SU-DHL-6 (cell line): ENCODE results near the gene E4F1.
A peak's percentile ranks its signal among the peaks of the same experiment; 100 is the strongest.
"Not testable (repeated sequence)": the region's sequence is repeated elsewhere in the genome, so short reads cannot be mapped to it uniquely, and the experiment has no call there.

Source experiments
- H2AFZ ChIP-seq: fragments of 200-600 bp; sonication (generic); 2 replicates; pipeline ENCODE4 v1.6.1; 2014; ENCODE audit warnings: low read depth, mild to moderate bottlenecking, moderate library complexity, mixed read lengths, antibody characterized with exemption, low read length; ENCODE audit not compliant: severe bottlenecking
- H3F3A ChIP-seq: fragments of 200-600 bp; shearing (Covaris generic); 2 replicates; pipeline ENCODE4 v1.6.0; 2016; ENCODE audit warnings: antibody characterized with exemption, mild to moderate bottlenecking; ENCODE audit not compliant: insufficient read depth
- H3K27ac ChIP-seq: fragments of 200-600 bp; sonication (generic); 2 replicates; pipeline ENCODE4 v1.5.1; 2016; ENCODE audit warnings: low read depth, mild to moderate bottlenecking, low read length, moderate library complexity, mixed read lengths
- H3K27me3 ChIP-seq: fragments of 200-600 bp; sonication (generic), shearing (Covaris generic); 2 replicates; pipeline ENCODE4 v1.6.0; 2014; ENCODE audit warnings: mild to moderate bottlenecking, low read length
- H3K36me3 ChIP-seq: fragments of 200-600 bp; sonication (generic); 2 replicates; pipeline ENCODE4 v1.6.1; 2014; ENCODE audit warnings: mild to moderate bottlenecking, low read length, mixed read lengths
- H3K4me2 ChIP-seq: fragments of 300-600, 200-600 bp; shearing (Covaris generic), sonication (generic); 2 replicates; pipeline ENCODE4 v1.6.0; 2014; ENCODE audit warnings: low read length, low read depth, mild to moderate bottlenecking; ENCODE audit not compliant: poor library complexity, severe bottlenecking
- H3K4me3 ChIP-seq: fragments of 200-600 bp; sonication (generic); 2 replicates; pipeline ENCODE4 v1.5.1; 2014; ENCODE audit warnings: antibody characterized with exemption, low read length, mild to moderate bottlenecking, mixed read lengths; ENCODE audit not compliant: insufficient read depth, poor library complexity, severe bottlenecking
- H3K79me2 ChIP-seq: fragments of 200-600 bp; sonication (generic); 2 replicates; pipeline ENCODE4 v1.6.1; 2014; ENCODE audit warnings: mild to moderate bottlenecking, low read length, moderate library complexity; ENCODE audit not compliant: insufficient read depth
- H3K9ac ChIP-seq: fragments of 200-600 bp; sonication (generic); 2 replicates; pipeline ENCODE4 v1.7.0; 2014; ENCODE audit warnings: mild to moderate bottlenecking, low read length
- H3K9me2 ChIP-seq: fragments of 200-600 bp; sonication (generic); replicated peaks from 2 replicates; pipeline ENCODE4 v1.6.1; 2014; ENCODE audit warnings: low read length; ENCODE audit not compliant: insufficient read depth
- H3K9me3 ChIP-seq: fragments of 200-600 bp; sonication (generic); 2 replicates; pipeline ENCODE4 v1.6.1; 2014; ENCODE audit warnings: low read length, mixed read lengths; ENCODE audit not compliant: insufficient read depth
- H4K20me1 ChIP-seq: fragments of 200-600 bp; sonication (generic); 2 replicates; pipeline ENCODE4 v1.6.1; 2014; ENCODE audit warnings: low read depth, mild to moderate bottlenecking, antibody characterized with exemption, low read length, moderate library complexity, mixed read lengths
- CTCF ChIP-seq: fragments of 200-600 bp; sonication (generic); IDR thresholded peaks from one replicate; pipeline ENCODE4 v1.5.1; 2017; ENCODE audit warnings: antibody characterized with exemption, mild to moderate bottlenecking, low read length, moderate library complexity; ENCODE audit not compliant: insufficient read depth, poor library complexity, severe bottlenecking
- EZH2phosphoT487 ChIP-seq: fragments of 200-600 bp; sonication (generic), shearing (Covaris generic); conservative IDR thresholded peaks from 2 replicates; pipeline ENCODE4 v1.6.1; 2018; ENCODE audit warnings: mild to moderate bottlenecking, antibody characterized with exemption, low read length, moderate library complexity, mixed read lengths

The E4F1 gene

DNA sequence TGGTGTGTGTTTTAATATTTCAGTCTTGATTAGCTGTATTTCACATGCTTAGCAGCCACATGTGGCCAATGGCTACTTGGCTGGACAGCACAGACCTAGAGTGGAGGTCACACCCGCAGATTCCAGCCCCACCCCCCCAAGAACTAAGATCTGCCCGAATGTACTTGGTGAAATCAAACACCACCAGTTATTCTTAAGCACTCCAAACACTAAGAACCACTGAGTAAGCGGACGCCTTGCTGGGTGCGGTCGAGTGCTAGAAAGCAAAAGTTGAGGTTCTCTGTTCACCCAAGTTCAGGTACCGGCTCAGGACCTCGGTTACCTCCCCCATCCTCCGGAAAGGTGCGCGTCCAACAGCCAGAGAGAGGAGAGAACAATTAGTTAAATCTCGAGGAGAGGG is 43.5 kb downstream of the E4F1 start:
- not testable (repeated sequence) for H3K27ac ChIP-seq, H3K9me3 ChIP-seq, H3F3A ChIP-seq, H3K27me3 ChIP-seq, H3K9me2 ChIP-seq, H2AFZ ChIP-seq
- Histone ChIP-seq H3K79me2 (peaks cover 65% of the 10 kb centered on the region), H4K20me1 (peaks cover 19% of the 10 kb centered on the region), H3K36me3 (peaks cover 24% of the 10 kb centered on the region), H3K4me3 (peak overlapping the region; percentile 78), H3K4me2 (peak overlapping the region; percentile 95), H3K9ac (peak overlapping the region; percentile 82)

DNA sequence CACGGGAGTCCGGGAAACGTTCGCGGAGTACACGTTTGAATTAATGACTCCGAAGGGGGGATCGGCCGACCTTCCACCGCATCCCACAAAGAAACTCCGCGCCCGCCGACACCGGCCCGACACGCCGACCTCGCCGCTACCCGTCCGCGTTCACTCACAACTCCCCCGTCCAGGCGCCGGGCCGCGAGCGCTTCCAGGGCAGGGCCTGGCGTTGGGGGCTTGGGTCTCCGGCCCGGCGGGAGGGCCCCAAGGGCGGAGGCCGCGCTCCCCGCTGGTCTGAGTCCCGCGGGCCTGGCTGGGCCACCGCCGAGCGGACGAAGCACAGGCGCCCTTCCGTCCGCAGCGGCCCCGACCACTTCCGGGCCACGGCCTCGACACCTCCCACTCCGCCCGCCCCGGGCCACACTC is 44.1 kb downstream of the E4F1 start:
- H3K9me2 ChIP-seq, H3K27me3 ChIP-seq, H3K9me3 ChIP-seq, H3F3A ChIP-seq, H2AFZ ChIP-seq: not testable (repeated sequence)
- peak overlapping the region; percentile 82 for H3K9ac ChIP-seq
- peaks cover 18% of the 10 kb centered on the region for H3K36me3 ChIP-seq
- peak overlapping the region; percentile 95 for H3K4me2 ChIP-seq
- peaks cover 19% of the 10 kb centered on the region for H4K20me1 ChIP-seq
- peak overlapping the region; percentile 78 for H3K4me3 ChIP-seq
- peak overlapping the region; percentile 94 for H3K27ac ChIP-seq
- peaks cover 61% of the 10 kb centered on the region for H3K79me2 ChIP-seq

DNA sequence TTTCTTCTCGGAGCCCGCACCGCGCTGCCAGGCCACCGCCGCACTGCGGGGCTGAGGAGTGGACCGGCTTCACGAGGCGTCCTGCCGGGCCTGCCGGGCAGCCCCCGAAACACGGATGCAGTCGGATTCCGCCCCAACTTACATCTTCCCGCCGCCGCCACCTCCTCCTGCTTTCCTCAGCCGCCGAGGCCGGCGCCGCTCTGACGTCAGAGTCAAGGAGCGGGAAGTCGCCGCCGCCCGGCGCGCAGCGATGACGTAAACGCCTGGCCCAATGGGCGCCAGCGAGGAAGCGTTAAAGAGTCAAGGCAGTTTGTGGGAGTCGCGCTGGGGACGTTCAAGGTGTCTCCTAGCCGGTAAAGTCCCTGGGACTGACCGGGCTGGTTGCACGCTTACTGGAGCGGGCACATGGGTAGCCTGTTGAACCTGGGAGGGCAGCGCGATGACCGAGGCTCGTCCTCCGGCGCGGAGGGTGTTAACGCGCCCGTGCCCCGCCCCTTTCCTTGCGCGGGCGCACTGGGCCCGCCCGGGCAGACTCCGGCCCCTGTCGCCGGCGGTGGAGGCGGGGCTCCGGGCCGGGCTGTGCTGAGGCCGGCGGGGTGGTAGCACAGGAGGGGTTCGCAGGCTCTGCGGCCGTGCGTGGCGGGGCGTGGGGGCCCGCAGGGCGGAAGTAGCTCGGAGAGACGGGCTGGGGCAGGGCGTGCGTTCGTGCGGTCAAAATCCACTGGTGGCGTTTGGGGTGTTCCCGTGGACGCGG is 44.7 kb downstream of the E4F1 start, which contains the start of gene RNPS1:
RNPS1 (minus strand) TSS at position 214 of the 754 bp plus-strand sequence. CDS start 3,483 bp downstream, outside the sequence.
- peak within 1 kb of the TSS; percentile 94 for H3K27ac ChIP-seq
- no peaks in the 10 kb centered on the region for H3K27me3 ChIP-seq
- peak within 1 kb of the TSS; percentile 95 for H3K4me2 ChIP-seq
- H3K36me3 ChIP-seq = peaks cover 13% of the 10 kb centered on the region
- TF ChIP-seq CTCF (no peak), EZH2phosphoT487 (no peak)
- H3F3A ChIP-seq = no peaks in the 10 kb centered on the region
- peaks cover 19% of the 10 kb centered on the region for H4K20me1 ChIP-seq
- peak within 1 kb of the TSS; percentile 82 for H3K9ac ChIP-seq
- peaks cover 55% of the 10 kb centered on the region for H3K79me2 ChIP-seq
- peak within 1 kb of the TSS; percentile 78 for H3K4me3 ChIP-seq
- H3K9me2 ChIP-seq = no peaks in the 10 kb centered on the region
- peak within 1 kb of the TSS; percentile 82 for H2AFZ ChIP-seq
- no peaks in the 10 kb centered on the region for H3K9me3 ChIP-seq

- Histone ChIP-seq H3K36me3 (peaks cover 5% of the 10 kb centered on the region; the same call in 1 of the 2 replicates), H3K4me3 (no peak overlapping the region), H3K9ac (no peak overlapping the region), H3K9me2 (no peaks in the 10 kb centered on the region), H3K27me3 (no peaks in the 10 kb centered on the region), H3K27ac (no peak overlapping the region), H2AFZ (no peak overlapping the region), H3K9me3 (no peaks in the 10 kb centered on the region), H3K79me2 (peaks cover 35% of the 10 kb centered on the region), H3K4me2 (no peak overlapping the region), H4K20me1 (peaks cover 13% of the 10 kb centered on the region), H3F3A (no peaks in the 10 kb centered on the region)
- TF ChIP-seq EZH2phosphoT487 = no peak
- no peak for TF ChIP-seq CTCF
These were observed 46.7 kb downstream of the E4F1 start for GRCh38 chr16:2270070-2270462.
